GM23338 (cell line): Measurements from ENCODE around the gene AMPD3. TPM values are rescaled to one million over a fixed set of nuclear protein-coding genes. Genes with fewer than 3 reads are reported as not detected.

Experiments
- ATAC-seq: fragments of 200-7000 bp; cut with Tn5 transposase; 3 replicates; pipeline ENCODE4 v1.9.1; 2020
- DNase-seq: peaks from one replicate; pipeline ENCODE4 v3.0.0-alpha.2; 2015; ENCODE audit warnings: low spot score
- H2AFZ ChIP-seq: fragments of 200-600 bp; sonication (generic); 2 replicates; pipeline ENCODE4 v1.8.0; 2016; ENCODE audit warnings: antibody characterized with exemption, mild to moderate bottlenecking, moderate library complexity
- H3F3A ChIP-seq: fragments of 200-600 bp; sonication (generic); replicated peaks from 2 replicates; pipeline ENCODE4 v1.8.0; 2017; ENCODE audit warnings: antibody characterized with exemption, mixed run types, low read depth
- H3K27ac ChIP-seq: fragments of 200-600 bp; sonication (generic); 2 replicates; pipeline ENCODE4 v1.6.1; 2016; ENCODE audit warnings: low read depth
- H3K27me3 ChIP-seq: fragments of 200-600 bp; sonication (generic); 2 replicates; pipeline ENCODE4 v1.8.0; 2016; ENCODE audit warnings: mild to moderate bottlenecking, mixed run types, moderate library complexity; ENCODE audit not compliant: insufficient read depth
- H3K36me3 ChIP-seq: fragments of 200-600 bp; sonication (generic); 2 replicates; pipeline ENCODE4 v1.8.0; 2016; ENCODE audit warnings: mild to moderate bottlenecking; ENCODE audit not compliant: insufficient read depth
- H3K4me1 ChIP-seq: fragments of 200-600 bp; sonication (generic); 2 replicates; pipeline ENCODE4 v1.8.0; 2016; ENCODE audit warnings: mild to moderate bottlenecking, moderate library complexity; ENCODE audit not compliant: insufficient read depth
- H3K4me2 ChIP-seq: fragments of 200-600 bp; sonication (generic); 2 replicates; pipeline ENCODE4 v1.7.1; 2017; ENCODE audit warnings: mixed run types
- H3K4me3 ChIP-seq: fragments of 200-600 bp; sonication (generic); 2 replicates; pipeline ENCODE4 v1.6.1; 2016; ENCODE audit warnings: mixed run types
- H3K79me2 ChIP-seq: fragments of 200-600 bp; sonication (generic); replicated peaks from 2 replicates; pipeline ENCODE4 v1.8.0; 2017; ENCODE audit warnings: mild to moderate bottlenecking; ENCODE audit not compliant: insufficient read depth
- H3K9me2 ChIP-seq: fragments of 200-600 bp; sonication (generic); 2 replicates; pipeline ENCODE4 v1.8.0; 2017; ENCODE audit not compliant: insufficient read depth
- H4K20me1 ChIP-seq: fragments of 200-600 bp; sonication (generic); replicated peaks from 2 replicates; pipeline ENCODE4 v1.8.0; 2017; ENCODE audit warnings: mild to moderate bottlenecking; ENCODE audit not compliant: insufficient read depth
- H3K27ac Mint-ChIP-seq: 2 replicates; pipeline ENCODE4 v1.8.0; 2020; ENCODE audit warnings: inconsistent platforms, mild to moderate bottlenecking, moderate library complexity, mixed read lengths
- H3K27me3 Mint-ChIP-seq: 3 replicates; pipeline ENCODE4 v1.8.0; 2022; ENCODE audit warnings: low read depth, mild to moderate bottlenecking, moderate library complexity, mixed read lengths, inconsistent platforms; ENCODE audit not compliant: insufficient read depth, poor library complexity
- H3K36me3 Mint-ChIP-seq: 3 replicates; pipeline ENCODE4 v1.8.0; 2021; ENCODE audit warnings: low read depth, mild to moderate bottlenecking, inconsistent platforms, moderate library complexity, mixed read lengths
- H3K4me1 Mint-ChIP-seq: 3 replicates; pipeline ENCODE4 v1.8.0; 2020; ENCODE audit warnings: mild to moderate bottlenecking, inconsistent platforms, mixed read lengths
- H3K4me3 Mint-ChIP-seq: 3 replicates; pipeline ENCODE4 v1.8.0; 2021; ENCODE audit warnings: moderate library complexity, mild to moderate bottlenecking, inconsistent platforms, mixed read lengths
- H3K9me3 Mint-ChIP-seq: 3 replicates; pipeline ENCODE4 v1.8.0; 2020; ENCODE audit warnings: moderate library complexity, mild to moderate bottlenecking, inconsistent platforms, mixed read lengths
- CREB1 ChIP-seq: fragments of 250-450 bp; sonication (Bioruptor Pico); IDR thresholded peaks from 2 replicates; pipeline ENCODE4 v1.5.0; 2020; ENCODE audit warnings: low read depth, mild to moderate bottlenecking, moderate library complexity
- CTCF ChIP-seq, 2 experiments: fragments of 200-600 bp in 1 of 2; sonication (generic) in 1 of 2; conservative IDR thresholded peaks; 2 replicates each; pipeline versions ENCODE4 v1.5.1 to v1.6.1; 2016 to 2017; ENCODE audit warnings: antibody characterized with exemption in 2 of 2, low read depth in 2 of 2, mild to moderate bottlenecking in 2 of 2, moderate library complexity in 1 of 2
- ETS1 ChIP-seq: IDR thresholded peaks from 2 replicates; pipeline ENCODE4 v1.6.1; 2016; ENCODE audit warnings: antibody characterized with exemption
- EZH2 ChIP-seq: fragments of 200-600 bp; sonication (generic); IDR thresholded peaks from one replicate; pipeline ENCODE4 v1.8.0; 2017; ENCODE audit warnings: antibody characterized with exemption, mild to moderate bottlenecking, low read depth; ENCODE audit not compliant: unreplicated experiment
- JUNB ChIP-seq: IDR thresholded peaks from one replicate; pipeline ENCODE4 v1.6.1; 2016; ENCODE audit warnings: antibody characterized with exemption; ENCODE audit not compliant: unreplicated experiment
- NANOG ChIP-seq: IDR thresholded peaks from 2 replicates; pipeline ENCODE4 v1.6.1; 2016; ENCODE audit warnings: antibody characterized with exemption, borderline replicate concordance
- POLR2AphosphoS5 ChIP-seq: IDR thresholded peaks from 2 replicates; pipeline ENCODE4 v1.6.1; 2016; ENCODE audit warnings: antibody characterized with exemption, low read depth
- REST ChIP-seq: IDR thresholded peaks from one replicate; pipeline ENCODE4 v1.6.1; 2018; ENCODE audit warnings: antibody characterized with exemption; ENCODE audit not compliant: unreplicated experiment
- ZNF114 ChIP-seq: fragments of 250-450 bp; sonication (Bioruptor Pico); IDR thresholded peaks from 2 replicates; pipeline ENCODE4 v1.5.0; 2020; ENCODE audit warnings: mild to moderate bottlenecking, moderate library complexity
- ZNF331 ChIP-seq: fragments of 250-450 bp; sonication (Bioruptor Pico); IDR thresholded peaks from 2 replicates; pipeline ENCODE4 v1.5.0; 2020; ENCODE audit warnings: low read depth, mild to moderate bottlenecking, moderate library complexity
- polyA plus RNA-seq: library from polyadenylated mRNA; unstranded; fragments of >200 nt; fragmentation: Nextera tagmentation; extraction: Ambion mirVana; gene quantifications from 2 replicates; pipeline ENCODE4 v1.2.1, GENCODE V29; 2016
- total RNA-seq: library from RNA; depleted of rRNA; stranded (reverse); fragments of >200 nt; shearing (Covaris generic); gene quantifications from 2 replicates; pipeline ENCODE4 v1.2.3, GENCODE V29; 2014

The AMPD3 gene
- total and polyA plus RNA-seq, 2 experiments from 2014 or later, result 1.6 to 2.1 TPM

- no peak for DNase-seq
- H3K27ac ChIP-seq, result no peak overlapping the region
- H3K27me3 ChIP-seq, result no peaks in the 10 kb centered on the region
- H3K4me3 Mint-ChIP-seq, result no peak overlapping the region
- H3K27me3 Mint-ChIP-seq, result peaks cover 2% of the 10 kb centered on the region
- H3K36me3 ChIP-seq, result no peaks in the 10 kb centered on the region
- peaks cover 5% of the 10 kb centered on the region; the same call in 2 of the 3 replicates for H3K4me1 Mint-ChIP-seq
- no peak for TF ChIP-seq NANOG
- no peak for TF ChIP-seq POLR2AphosphoS5
- no peak for TF ChIP-seq REST
- no peak for TF ChIP-seq ETS1
- no peak for TF ChIP-seq ZNF331 (CRISPR knock-in tag)
- TF ChIP-seq JUNB, result no peak
- no peak for TF ChIP-seq EZH2
- no peak for TF ChIP-seq CREB1
- TF ChIP-seq CTCF (conservative IDR thresholded peaks at IDR 0.05; ENCODE audit: low read depth in 2 of 2), result no peak
- no peaks in the 10 kb centered on the region for H3K9me3 Mint-ChIP-seq
- no peak overlapping the region for H2AFZ ChIP-seq
- H3K9me2 ChIP-seq, result peaks cover 2% of the 10 kb centered on the region; the same call in 1 of the 2 replicates
- H3K4me1 ChIP-seq, result no peaks in the 10 kb centered on the region
- H3K4me2 ChIP-seq, result no peak overlapping the region
- H3K4me3 ChIP-seq, result no peak overlapping the region
- H3F3A ChIP-seq, result no peaks in the 10 kb centered on the region
- H4K20me1 ChIP-seq, result no peaks in the 10 kb centered on the region
- no peaks in the 10 kb centered on the region for H3K79me2 ChIP-seq
- no peaks in the 10 kb centered on the region for H3K36me3 Mint-ChIP-seq
- no peak overlapping the region for H3K27ac Mint-ChIP-seq
- ATAC-seq, result no peak
Measured at GRCh38 chr11:10439351-10439750, 15.7 kb upstream of the AMPD3 start.

- Histone ChIP-seq H3K4me2 (no peak overlapping the region), H2AFZ (no peak overlapping the region), H4K20me1 (no peaks in the 10 kb centered on the region), H3K27ac (no peak overlapping the region), H3F3A (no peaks in the 10 kb centered on the region), H3K4me3 (no peak overlapping the region), H3K27me3 (no peaks in the 10 kb centered on the region), H3K9me2 (peaks cover 2% of the 10 kb centered on the region; the same call in 1 of the 2 replicates), H3K36me3 (no peaks in the 10 kb centered on the region), H3K4me1 (no peaks in the 10 kb centered on the region), H3K79me2 (no peaks in the 10 kb centered on the region)
- H3K4me3 Mint-ChIP-seq, result no peak overlapping the region
- no peak for DNase-seq
- ATAC-seq, result no peak
- no peaks in the 10 kb centered on the region for H3K9me3 Mint-ChIP-seq
- H3K4me1 Mint-ChIP-seq, result peaks cover 5% of the 10 kb centered on the region; the same call in 2 of the 3 replicates
- H3K36me3 Mint-ChIP-seq, result no peaks in the 10 kb centered on the region
- peaks cover 2% of the 10 kb centered on the region for H3K27me3 Mint-ChIP-seq
- no peak overlapping the region for H3K27ac Mint-ChIP-seq
- TF ChIP-seq JUNB (no peak), ZNF331 (CRISPR knock-in tag) (no peak), REST (no peak), ETS1 (no peak), EZH2 (no peak), CTCF (conservative IDR thresholded peaks at IDR 0.05; ENCODE audit: low read depth in 2 of 2) (no peak), POLR2AphosphoS5 (no peak), ZNF114 (CRISPR knock-in tag) (no peak), NANOG (no peak)
Measured at GRCh38 chr11:10439924-10440323, 15.1 kb upstream of the AMPD3 start.
